Gastrocnemius medialis (tissue), 4 donors: Measurements from ENCODE around the gene MMRN2.

ENCODE experiments used
- POLR2A ChIP-seq, 2 donors: fragments of 450-650 bp; IDR thresholded peaks; one replicate each; pipeline ENCODE4 v1.6.1; 2017; ENCODE audit warnings: antibody characterized with exemption in 2 of 2, mild to moderate bottlenecking in 2 of 2, moderate library complexity in 2 of 2
- TF ChIP-seq, protein P1 (sequence below), 5 experiments: fragments of 450-650 bp in 3 of 5; fragments of 200-600 bp in 2 of 5; sonication (generic) in 2 of 5; IDR thresholded peaks in 4 of 5; conservative IDR thresholded peaks in 1 of 5; 1 replicate in 4 of 5; 2 replicates in 1 of 5; pipeline ENCODE4 v1.5.1; 2016 to 2019; ENCODE audit warnings: antibody characterized with exemption in 5 of 5, mild to moderate bottlenecking in 3 of 5, moderate library complexity in 3 of 5

DNA sequence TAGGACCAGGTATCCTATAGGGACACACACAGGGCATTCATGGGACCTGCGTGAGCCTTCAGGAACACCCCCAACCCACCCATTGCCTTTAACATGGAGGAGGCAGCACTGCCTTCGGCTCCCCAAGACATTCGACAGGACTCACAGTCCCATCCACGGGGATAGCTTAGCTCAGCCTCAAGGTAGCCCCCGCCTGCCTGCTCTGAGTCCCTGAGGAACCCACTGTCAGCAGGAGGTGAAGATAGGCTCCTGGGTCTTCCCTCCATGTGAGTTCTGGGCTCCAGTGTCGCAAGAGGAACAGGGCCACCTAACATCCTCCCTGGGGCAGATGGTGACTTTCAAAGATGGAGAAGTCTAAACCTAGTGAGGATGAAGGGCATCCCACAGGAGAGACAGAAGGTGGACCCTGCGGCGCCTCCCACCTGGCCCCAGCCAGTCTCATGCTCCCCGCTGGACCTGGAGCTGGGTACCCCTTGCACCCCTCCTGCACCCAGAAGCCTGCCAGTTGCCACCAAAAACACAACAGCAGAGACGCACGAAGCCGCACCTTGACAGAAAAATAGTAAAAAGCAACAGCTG lies 6.0 kb upstream of the MMRN2 start:
- no peak for TF ChIP-seq POLR2A (IDR thresholded peaks at IDR 0.05)
- TF ChIP-seq, protein P1, sequence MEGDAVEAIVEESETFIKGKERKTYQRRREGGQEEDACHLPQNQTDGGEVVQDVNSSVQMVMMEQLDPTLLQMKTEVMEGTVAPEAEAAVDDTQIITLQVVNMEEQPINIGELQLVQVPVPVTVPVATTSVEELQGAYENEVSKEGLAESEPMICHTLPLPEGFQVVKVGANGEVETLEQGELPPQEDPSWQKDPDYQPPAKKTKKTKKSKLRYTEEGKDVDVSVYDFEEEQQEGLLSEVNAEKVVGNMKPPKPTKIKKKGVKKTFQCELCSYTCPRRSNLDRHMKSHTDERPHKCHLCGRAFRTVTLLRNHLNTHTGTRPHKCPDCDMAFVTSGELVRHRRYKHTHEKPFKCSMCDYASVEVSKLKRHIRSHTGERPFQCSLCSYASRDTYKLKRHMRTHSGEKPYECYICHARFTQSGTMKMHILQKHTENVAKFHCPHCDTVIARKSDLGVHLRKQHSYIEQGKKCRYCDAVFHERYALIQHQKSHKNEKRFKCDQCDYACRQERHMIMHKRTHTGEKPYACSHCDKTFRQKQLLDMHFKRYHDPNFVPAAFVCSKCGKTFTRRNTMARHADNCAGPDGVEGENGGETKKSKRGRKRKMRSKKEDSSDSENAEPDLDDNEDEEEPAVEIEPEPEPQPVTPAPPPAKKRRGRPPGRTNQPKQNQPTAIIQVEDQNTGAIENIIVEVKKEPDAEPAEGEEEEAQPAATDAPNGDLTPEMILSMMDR (IDR thresholded peaks at IDR 0.05 in 4 of 5, conservative IDR thresholded peaks at IDR 0.05 in 1 of 5), result no peak
